HK-2 (cell line): ENCODE results near the gene HLA-DMA.

Experiments used
- DNase-seq: peaks from one replicate; pipeline ENCODE4 v3.0.0-alpha.2; 2018; ENCODE audit not compliant: unreplicated experiment

Gene HLA-DMA

DNA sequence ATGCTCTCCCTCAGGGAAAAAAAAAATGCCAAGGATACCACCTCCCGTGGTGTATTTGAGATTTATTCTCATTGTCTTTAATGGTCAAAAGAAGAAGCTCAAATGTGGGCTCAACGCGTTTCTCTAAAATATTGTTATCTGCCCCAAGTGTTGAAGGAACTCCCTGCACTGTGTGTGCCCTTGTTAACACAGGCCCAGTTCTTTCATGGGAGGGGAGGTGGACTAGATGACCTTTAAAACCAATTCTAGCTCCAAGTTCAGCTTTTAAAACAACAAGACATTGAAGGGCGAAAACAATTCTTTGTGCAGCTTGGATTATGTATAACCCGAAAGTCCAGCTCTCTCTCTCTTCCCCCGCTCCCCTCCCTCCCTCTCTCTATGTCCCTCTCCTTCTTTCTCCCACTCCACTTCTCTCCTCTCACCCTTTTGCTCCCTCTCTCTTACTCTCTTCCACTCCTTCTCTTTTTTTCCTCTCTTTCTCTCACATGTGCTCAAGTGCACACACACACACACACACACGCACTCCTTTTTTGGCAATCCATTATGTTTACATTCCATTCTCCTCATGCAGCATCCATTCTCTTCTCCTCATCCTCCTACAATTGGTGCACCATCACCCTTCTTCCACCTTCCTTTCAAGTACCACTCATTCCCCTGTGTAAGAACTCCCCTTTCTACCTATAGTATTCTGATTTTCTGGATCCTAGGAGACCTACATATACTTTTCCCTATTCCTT is 20.6 kb downstream of the HLA-DMA start:
- DNase-seq, result no peak

DNA sequence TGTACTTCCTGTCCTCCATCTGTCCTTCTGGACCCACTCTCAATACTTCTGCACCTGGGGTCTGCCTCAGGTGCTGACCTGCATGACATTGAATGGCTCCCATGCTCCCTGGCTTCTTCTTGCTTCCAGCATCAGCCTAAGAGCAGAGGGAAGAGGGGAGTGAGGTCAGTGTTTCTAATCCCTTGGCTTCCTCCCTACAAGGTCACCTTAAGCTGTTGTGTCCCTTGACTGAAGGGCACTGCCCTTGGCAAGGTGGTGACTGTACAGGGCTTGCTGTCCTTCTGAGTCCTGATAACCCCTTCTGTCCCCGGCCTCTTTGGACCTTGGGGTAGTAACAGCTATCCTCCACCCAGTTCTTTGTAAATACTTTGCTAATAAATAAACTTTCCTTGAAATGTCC is 21.7 kb downstream of the HLA-DMA start:
- DNase-seq, result no peak

DNA sequence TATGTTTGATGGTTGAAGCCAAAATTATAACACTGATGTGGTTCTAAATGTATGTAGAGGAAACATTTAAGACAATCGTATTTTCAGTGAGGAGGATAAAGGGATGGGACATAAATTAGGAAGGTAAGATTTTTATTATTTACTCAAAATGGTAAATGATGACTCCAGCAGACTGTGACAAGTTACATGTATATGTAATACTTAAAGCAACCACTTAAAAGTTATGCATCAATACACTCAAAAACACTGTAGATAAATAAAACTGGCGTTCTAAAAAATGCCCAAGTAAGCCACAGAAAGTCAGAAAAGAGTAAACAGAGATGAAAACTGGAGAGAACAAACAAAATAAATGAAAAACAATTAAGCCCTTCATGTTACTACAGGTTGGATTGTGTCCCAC is 30.8 kb downstream of the HLA-DMA start:
- DNase-seq, result no peak

DNA sequence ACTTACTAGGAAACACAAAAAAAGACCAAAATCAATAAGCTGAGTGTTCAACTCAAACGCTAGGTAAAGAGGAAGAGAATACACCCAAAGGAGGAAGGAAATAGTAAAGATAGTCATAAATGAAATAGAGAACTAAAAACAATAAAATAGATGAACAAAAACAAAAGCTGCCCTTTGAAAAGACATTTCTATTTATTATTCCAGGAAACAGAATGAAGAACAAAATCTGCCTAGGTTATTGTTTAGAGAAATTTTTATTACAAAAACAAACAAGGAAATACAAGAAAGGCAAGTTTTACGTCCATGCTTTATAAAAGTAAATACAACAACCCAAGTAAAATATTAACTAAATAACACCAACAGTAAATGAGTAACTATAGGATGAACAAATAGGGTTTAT is 32.2 kb downstream of the HLA-DMA start:
- no peak for DNase-seq

DNA sequence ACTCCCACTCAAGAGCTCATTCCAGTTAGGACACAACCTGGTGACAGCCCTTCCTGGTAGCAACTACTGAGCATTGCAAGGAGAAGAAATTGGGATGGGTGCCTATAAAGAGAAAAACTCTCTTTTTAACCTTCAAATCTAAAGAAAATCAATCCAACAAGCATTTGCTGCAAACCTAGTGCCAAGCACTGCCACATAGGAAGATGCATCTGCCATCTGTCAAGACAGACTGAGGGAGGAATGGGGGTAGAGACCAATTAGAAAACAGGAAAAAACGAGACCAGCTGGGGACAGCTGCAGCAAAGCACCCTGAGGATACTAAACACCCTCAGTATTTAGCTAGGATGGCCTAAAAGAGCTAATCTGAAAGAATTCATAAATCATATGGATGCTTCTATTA is 39.9 kb downstream of the HLA-DMA start:
- no peak for DNase-seq

DNA sequence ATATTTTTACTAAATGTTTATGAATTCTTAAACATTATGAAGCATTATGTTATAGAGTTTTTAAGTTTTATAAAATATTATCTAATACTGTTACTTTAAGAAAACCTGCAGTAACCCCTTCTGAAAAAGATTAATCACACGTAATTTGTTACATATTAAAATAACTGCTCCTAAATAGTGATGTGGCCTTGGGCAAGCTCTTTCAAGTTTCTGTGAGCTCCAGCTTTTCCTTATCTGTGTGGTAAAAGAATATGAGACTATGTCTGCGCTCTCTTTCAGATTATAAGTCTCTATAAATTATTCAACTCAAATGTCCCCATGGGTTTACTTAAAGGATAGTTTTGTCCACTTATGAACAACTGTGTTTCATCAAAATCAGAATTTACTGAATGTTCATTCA is 44.0 kb downstream of the HLA-DMA start:
- no peak for DNase-seq

DNA sequence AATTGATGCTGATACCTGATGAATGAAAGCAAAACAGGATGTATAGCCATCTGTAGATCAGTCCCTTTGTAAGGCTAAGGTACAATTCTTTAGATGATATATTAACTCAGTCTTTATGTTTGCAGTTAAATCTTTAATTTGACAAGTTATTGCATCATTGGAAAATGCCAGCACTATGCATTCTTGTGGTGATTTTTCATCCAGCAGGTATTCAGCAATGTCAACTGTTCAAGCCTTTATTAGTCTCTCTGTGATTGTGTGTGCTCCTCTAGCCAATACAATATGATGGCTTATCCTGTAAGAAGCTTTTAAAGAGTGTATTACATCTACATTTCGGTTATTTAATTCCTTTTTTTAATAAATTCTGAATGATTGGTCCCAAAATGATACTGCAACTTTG is 46.4 kb downstream of the HLA-DMA start:
- DNase-seq, result no peak

DNA sequence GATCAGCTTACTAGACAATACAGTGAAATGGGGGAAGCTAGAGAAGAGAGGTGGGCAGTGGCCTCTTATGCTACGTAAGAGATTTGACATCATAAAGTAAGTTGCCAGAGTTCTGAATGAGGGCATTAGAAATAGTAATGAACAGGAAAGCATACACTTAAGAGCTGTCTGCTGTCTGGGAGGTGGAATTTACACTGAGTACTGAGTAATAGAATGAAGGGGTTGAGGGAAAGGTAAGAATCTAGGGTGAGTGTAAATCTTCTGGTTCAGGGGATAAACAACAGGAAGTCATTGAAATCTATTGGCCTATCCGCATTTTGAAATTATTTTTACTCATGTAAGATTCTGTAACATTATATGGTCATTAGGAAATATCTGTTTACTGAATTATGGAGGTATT is 47.8 kb downstream of the HLA-DMA start:
- no peak for DNase-seq

DNA sequence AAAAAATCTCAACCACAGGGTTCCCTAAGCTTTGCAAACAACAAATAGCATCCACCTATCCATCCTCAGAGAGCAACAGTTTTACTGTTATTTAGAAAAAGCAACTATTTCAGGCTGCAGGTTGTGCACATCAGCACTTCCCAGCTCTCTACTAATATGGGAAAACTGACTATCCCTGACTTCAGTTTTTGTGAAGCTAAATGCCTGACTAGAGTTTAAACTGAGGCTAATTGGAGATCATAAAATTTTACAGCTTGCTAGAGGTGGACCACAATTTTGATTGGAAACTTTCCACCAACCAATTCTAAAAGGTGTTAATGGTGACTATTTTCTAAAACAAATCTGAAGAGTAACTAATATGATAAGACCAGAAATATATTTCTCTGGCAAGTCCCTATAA is 48.9 kb downstream of the HLA-DMA start:
- DNase-seq, result no peak
